Measurements from ENCODE around the gene TCTN1. TPM values are rescaled to one million over a fixed set of nuclear protein-coding genes. Genes with fewer than 3 reads are reported as not detected.

TCTN1 gene
- total RNA-seq, 1 donor from 2014 or later = 29.5 TPM

GRCh38 chr12:110677206-110677911 is 63.4 kb downstream of the TCTN1 start:
- CTCF ChIA-PET = interaction anchor here (0.8 to 1.3 kb wide), 4 partner anchors 9 to 20 kb away, joined by 3 to 4 read pairs (median 3); no protein-coding TSS in a partner anchor
- peak overlapping the region; percentile 90 for H3K27ac Mint-ChIP-seq
- DNase-seq (peak; percentile 50), ATAC-seq (ENCODE audit: low read depth) (peak; percentile 64)
- TF ChIP-seq CTCF (IDR thresholded peaks at IDR 0.05) = no peak
- H3K4me1 Mint-ChIP-seq = peaks cover 96% of the 10 kb centered on the region
- H3K27me3 Mint-ChIP-seq = no peaks in the 10 kb centered on the region
- H3K4me3 Mint-ChIP-seq = peak overlapping the region; percentile 78
- POLR2A ChIA-PET = interaction anchor here (0.7 to 4.8 kb wide), 14 partner anchors 9 to 227 kb away, joined by 3 to 45 read pairs (median 6); partner anchors contain the start of genes ARPC3 and TCTN1
- H3K36me3 Mint-ChIP-seq (ENCODE audit: low read depth) = peaks cover 80% of the 10 kb centered on the region
- intact Hi-C loops (cut with micrococcal nuclease) = loop anchor here (1.0 kb wide), 3 partner anchors 8 to 16 kb away; no protein-coding TSS in a partner anchor
- no peaks in the 10 kb centered on the region for H3K9me3 Mint-ChIP-seq

- no peak for TF ChIP-seq CTCF (IDR thresholded peaks at IDR 0.05)
- Mint-ChIP-seq H3K36me3 (ENCODE audit: low read depth) (peaks cover 80% of the 10 kb centered on the region), H3K4me3 (peak overlapping the region; percentile 78), H3K27me3 (no peaks in the 10 kb centered on the region), H3K9me3 (no peaks in the 10 kb centered on the region), H3K4me1 (peaks cover 96% of the 10 kb centered on the region), H3K27ac (peak overlapping the region; percentile 90)
- ChIA-PET POLR2A (interaction anchor here (0.7 to 4.8 kb wide), 13 partner anchors 9 to 61 kb away, joined by 3 to 45 read pairs (median 5); no protein-coding TSS in a partner anchor), CTCF (interaction anchor here (0.8 to 0.9 kb wide), 3 partner anchors 8 to 20 kb away, joined by 3 to 4 read pairs (median 3); no protein-coding TSS in a partner anchor)
- intact Hi-C loops (cut with micrococcal nuclease) = loop anchor here (1.0 kb wide), 3 partner anchors 8 to 17 kb away; no protein-coding TSS in a partner anchor
- ATAC-seq (ENCODE audit: low read depth) = peak; percentile 6
- DNase-seq = no peak
These were observed 64.1 kb downstream of the TCTN1 start for GRCh38 chr12:110677982-110678381.

- CTCF ChIA-PET = interaction anchor here (0.7 to 1.6 kb wide), 3 partner anchors 78 to 229 kb away, joined by 3 to 4 read pairs (median 4); partner anchors contain the start of gene ARPC3
- intact Hi-C loops (cut with micrococcal nuclease) = no loop called here
- peaks cover 96% of the 10 kb centered on the region for H3K4me1 Mint-ChIP-seq
- H3K4me3 Mint-ChIP-seq = peak overlapping the region; percentile 78
- POLR2A ChIA-PET = interaction anchor here (0.7 to 4.8 kb wide), 10 partner anchors 7 to 725 kb away, joined by 3 to 45 read pairs (median 8); partner anchors contain the start of gene TCTN1
- TF ChIP-seq CTCF (IDR thresholded peaks at IDR 0.05) = no peak
- H3K27ac Mint-ChIP-seq = peak overlapping the region; percentile 90
- DNase-seq (no peak), ATAC-seq (ENCODE audit: low read depth) (no peak)
- H3K36me3 Mint-ChIP-seq (ENCODE audit: low read depth) = peaks cover 75% of the 10 kb centered on the region
- no peaks in the 10 kb centered on the region for H3K9me3 Mint-ChIP-seq
- H3K27me3 Mint-ChIP-seq = no peaks in the 10 kb centered on the region
These were observed 65.3 kb downstream of the TCTN1 start for GRCh38 chr12:110679201-110679600.

- CTCF ChIA-PET = interaction anchor here (0.7 to 1.6 kb wide), 2 partner anchors 78 to 230 kb away, joined by 3 to 4 read pairs; partner anchors contain the start of gene ARPC3
- ATAC-seq (ENCODE audit: low read depth) = no peak
- TF ChIP-seq CTCF (IDR thresholded peaks at IDR 0.05) = no peak
- DNase-seq = no peak
- Mint-ChIP-seq H3K4me3 (peak overlapping the region; percentile 35), H3K9me3 (no peaks in the 10 kb centered on the region), H3K36me3 (ENCODE audit: low read depth) (peaks cover 75% of the 10 kb centered on the region), H3K4me1 (peaks cover 96% of the 10 kb centered on the region), H3K27ac (peak overlapping the region; percentile 90), H3K27me3 (no peaks in the 10 kb centered on the region)
- intact Hi-C loops (cut with micrococcal nuclease) = no loop called here
- POLR2A ChIA-PET = interaction anchor here (0.9 to 2.0 kb wide), 3 partner anchors 10 to 66 kb away, joined by 3 to 8 read pairs (median 6); partner anchors contain the start of gene TCTN1
These were observed 66.1 kb downstream of the TCTN1 start for GRCh38 chr12:110680032-110680431.

- intact Hi-C loops (cut with micrococcal nuclease) = no loop called here
- ATAC-seq (ENCODE audit: low read depth) (no peak), DNase-seq (no peak)
- ChIA-PET POLR2A (interaction anchor here (0.6 to 1.0 kb wide), 2 partner anchors 14 to 78 kb away, joined by 5 to 9 read pairs; no protein-coding TSS in a partner anchor), CTCF (interaction anchor here (1.2 kb wide), 1 partner anchor 234 kb away, joined by 4 read pairs; the partner anchor contains the start of gene ARPC3)
- H3K4me1 Mint-ChIP-seq = peaks cover 89% of the 10 kb centered on the region
- no peaks in the 10 kb centered on the region for H3K27me3 Mint-ChIP-seq
- peak overlapping the region; percentile 90 for H3K27ac Mint-ChIP-seq
- no peak for TF ChIP-seq CTCF (IDR thresholded peaks at IDR 0.05)
- peaks cover 79% of the 10 kb centered on the region for H3K36me3 Mint-ChIP-seq (ENCODE audit: low read depth)
- H3K9me3 Mint-ChIP-seq = no peaks in the 10 kb centered on the region
- peak overlapping the region; percentile 21 for H3K4me3 Mint-ChIP-seq
These were observed 70.0 kb downstream of the TCTN1 start for GRCh38 chr12:110683888-110684287.
